ENCODE measurements around the gene DPP6.

The DPP6 gene

DNA sequence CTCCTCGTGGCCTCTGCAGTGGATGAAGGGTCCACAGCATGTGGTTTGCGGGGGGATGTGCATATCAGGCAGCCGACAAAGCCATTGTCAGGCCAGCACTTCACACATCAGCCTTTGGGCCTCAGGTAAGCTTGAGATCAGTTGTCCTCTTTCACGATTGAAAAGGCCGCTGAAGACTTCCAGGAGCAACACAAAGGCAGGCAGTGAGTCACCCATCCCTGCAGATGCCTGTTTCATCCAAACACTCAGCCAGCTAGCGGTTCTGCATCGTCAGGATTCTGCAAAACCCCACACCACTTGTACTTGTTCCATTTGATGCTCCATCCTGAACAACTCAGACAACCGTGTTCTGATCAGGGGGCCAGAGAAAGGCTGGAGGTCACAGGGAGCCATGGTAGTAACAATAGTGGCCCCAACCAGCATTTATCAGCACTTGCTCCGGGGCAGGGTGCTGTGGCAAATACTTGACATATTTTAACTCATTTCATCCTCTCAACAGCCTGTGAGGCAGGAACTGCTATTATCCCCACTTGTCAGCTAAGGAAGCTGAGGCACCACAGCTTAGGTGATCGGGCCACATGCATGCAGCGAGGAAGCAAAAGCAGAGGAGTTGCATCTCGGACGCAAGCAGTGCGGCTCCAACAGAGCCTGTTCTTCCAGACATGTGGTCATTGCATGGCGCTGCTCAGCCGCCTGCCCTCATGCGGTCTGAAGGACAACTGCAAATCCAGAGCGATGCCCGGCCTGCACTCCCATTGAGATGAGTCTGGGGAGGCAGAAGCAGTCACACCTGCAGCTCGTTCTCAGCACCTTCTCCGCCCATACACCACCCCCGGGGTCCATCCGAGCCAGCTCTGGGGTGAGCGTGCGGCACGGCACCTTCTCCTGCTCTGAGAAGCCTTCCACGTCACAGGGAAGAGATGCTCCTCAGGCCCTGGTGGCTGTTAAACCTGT, 805.8 kb downstream of the DPP6 start:
- Histone ChIP-seq H3K36me3 (no peaks in the 10 kb centered on the region), H3K27me3 (ENCODE audit: insufficient read depth, low read depth, severe bottlenecking) (peaks cover 100% of the 10 kb centered on the region), H3K4me3 (ENCODE audit: low read depth, low read length) (no peak overlapping the region), H3K27ac (no peak overlapping the region), H3K9me3 (ENCODE audit: severe bottlenecking) (no peaks in the 10 kb centered on the region)
- TF ChIP-seq, protein P1, sequence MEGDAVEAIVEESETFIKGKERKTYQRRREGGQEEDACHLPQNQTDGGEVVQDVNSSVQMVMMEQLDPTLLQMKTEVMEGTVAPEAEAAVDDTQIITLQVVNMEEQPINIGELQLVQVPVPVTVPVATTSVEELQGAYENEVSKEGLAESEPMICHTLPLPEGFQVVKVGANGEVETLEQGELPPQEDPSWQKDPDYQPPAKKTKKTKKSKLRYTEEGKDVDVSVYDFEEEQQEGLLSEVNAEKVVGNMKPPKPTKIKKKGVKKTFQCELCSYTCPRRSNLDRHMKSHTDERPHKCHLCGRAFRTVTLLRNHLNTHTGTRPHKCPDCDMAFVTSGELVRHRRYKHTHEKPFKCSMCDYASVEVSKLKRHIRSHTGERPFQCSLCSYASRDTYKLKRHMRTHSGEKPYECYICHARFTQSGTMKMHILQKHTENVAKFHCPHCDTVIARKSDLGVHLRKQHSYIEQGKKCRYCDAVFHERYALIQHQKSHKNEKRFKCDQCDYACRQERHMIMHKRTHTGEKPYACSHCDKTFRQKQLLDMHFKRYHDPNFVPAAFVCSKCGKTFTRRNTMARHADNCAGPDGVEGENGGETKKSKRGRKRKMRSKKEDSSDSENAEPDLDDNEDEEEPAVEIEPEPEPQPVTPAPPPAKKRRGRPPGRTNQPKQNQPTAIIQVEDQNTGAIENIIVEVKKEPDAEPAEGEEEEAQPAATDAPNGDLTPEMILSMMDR (IDR thresholded peaks at IDR 0.05; ENCODE audit: low read depth, low read length): peak; percentile 64
- no peak for DNase-seq

DNA sequence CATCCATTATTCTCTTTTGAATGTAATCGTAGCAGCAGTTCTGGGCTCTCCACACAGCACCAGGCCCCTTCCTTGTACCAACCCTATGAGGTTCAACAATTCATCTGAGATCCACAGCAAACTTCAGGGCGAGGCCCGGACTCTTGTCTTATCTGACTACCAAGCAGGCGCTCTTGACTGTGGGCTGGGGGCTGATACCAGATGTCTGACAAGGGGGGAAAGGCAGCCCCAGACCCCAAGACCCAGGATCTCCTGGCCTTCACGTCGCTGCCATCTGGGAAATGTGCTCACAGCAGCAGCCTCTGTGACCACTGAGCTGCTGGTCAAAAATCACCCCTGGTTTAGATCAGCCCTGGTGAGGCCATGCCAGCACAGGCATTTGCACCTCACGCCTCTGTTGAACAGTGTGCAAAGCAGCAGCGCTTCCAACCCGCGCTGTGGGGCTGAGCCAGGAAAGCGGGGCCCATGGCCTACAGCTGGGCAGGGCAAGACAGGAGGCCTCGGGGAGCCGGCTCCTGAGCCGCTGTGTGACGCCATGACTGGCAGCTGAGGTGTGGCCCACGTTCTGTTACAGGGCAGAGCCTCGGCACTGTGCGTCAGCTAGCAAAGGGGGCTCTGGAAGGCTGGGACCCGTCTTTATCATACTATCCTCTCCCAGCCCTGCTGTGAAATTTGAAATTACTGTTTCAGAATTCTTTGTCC, 806.8 kb downstream of the DPP6 start:
- Histone ChIP-seq H3K9me3 (ENCODE audit: severe bottlenecking) (no peaks in the 10 kb centered on the region), H3K27ac (no peak overlapping the region), H3K4me3 (ENCODE audit: low read depth, low read length) (no peak overlapping the region), H3K27me3 (ENCODE audit: insufficient read depth, low read depth, severe bottlenecking) (peaks cover 100% of the 10 kb centered on the region), H3K36me3 (no peaks in the 10 kb centered on the region)
- TF ChIP-seq, protein P1 (IDR thresholded peaks at IDR 0.05; ENCODE audit: low read depth, low read length): no peak
- no peak for DNase-seq

DNA sequence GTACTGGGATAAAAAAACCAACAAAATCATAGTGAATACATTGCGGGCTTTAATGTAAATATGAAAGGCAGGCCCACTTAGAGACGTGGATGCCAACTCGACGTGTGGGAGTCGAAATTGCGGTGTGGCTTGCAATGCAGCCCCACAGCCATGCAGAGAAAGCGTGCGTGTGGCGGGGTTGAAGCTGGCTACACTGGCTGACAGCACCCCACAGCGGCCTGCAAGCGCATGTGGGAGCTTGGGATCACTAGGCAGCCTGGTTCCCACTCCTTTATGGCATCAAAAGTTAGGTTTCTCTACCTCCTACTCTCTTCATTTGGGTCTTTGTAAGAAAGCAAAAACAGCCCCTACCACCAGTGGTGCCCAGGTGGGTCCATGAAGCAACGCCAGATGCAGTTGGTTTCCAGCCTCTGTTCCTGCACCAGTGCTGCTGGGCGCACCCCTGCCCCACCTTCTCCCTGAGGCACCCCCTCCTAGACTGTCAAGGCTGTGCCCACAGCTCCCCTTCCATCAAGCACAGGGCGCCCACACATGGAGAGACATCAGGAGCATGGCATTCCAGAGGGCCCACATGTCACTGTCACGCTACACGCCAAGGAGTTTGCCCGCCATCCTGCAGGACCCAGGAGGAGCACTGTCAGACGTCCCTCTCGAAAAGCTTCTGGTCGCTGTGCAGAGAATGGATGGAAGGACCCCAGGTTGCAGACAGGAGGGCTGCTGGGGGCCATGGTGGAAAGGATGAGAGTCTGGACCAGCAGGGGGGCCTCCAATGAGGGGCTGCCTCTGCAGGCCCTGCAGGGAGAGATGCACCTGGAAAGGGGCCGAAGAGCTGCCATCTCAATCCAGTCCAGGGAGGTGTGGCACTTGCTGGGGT, 807.8 kb downstream of the DPP6 start:
- Histone ChIP-seq H3K4me3 (ENCODE audit: low read depth, low read length) (no peak overlapping the region), H3K9me3 (ENCODE audit: severe bottlenecking) (no peaks in the 10 kb centered on the region), H3K27ac (no peak overlapping the region), H3K36me3 (no peaks in the 10 kb centered on the region), H3K27me3 (ENCODE audit: insufficient read depth, low read depth, severe bottlenecking) (peaks cover 100% of the 10 kb centered on the region)
- TF ChIP-seq, protein P1 (IDR thresholded peaks at IDR 0.05; ENCODE audit: low read depth, low read length): 0 out of 2 replicates have a peak, but pooled peaks have one; percentile 15
- DNase-seq: no peak

DNA sequence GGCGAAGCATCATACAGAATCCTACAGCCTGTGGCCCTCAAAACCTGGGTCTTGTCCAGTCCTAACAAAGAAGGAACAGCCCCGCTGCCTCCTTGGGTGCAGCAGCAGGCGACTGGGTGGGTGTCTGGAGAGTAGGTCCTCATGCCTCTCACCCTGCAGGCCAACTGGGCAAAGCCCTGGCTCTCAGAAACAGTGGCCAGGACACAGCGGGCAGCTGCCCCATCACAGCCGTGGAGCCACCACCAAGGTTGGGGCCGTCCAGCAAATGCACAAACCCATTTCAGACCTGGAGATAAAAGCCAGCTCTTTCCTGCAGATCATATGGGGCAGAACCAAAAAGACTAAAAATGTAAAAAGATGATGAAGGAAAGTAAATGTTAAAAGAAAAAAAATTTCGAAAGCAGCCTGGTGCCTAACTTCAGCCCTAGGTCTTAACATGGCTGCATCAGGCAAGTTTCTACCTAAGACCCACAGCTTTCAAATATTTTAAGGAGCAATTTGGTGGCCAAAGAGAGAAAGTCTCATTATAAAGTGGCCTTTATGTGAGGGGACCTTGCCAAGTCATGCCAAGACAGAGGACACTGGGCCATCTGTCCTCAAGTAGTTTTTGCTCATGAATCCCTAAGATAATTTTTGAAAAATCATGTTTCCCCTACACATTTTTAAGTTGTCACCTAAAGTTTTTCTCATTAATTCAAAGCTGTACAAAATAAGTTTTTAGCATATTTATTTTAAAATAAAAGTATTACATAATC, 808.6 kb downstream of the DPP6 start:
- no peak overlapping the region for H3K27ac ChIP-seq
- no peak for DNase-seq
- TF ChIP-seq, protein P1 (IDR thresholded peaks at IDR 0.05; ENCODE audit: low read depth, low read length): no peak
- peaks cover 100% of the 10 kb centered on the region for H3K27me3 ChIP-seq (ENCODE audit: insufficient read depth, low read depth, severe bottlenecking)
- no peak overlapping the region for H3K4me3 ChIP-seq (ENCODE audit: low read depth, low read length)
- H3K36me3 ChIP-seq: no peaks in the 10 kb centered on the region
- H3K9me3 ChIP-seq (ENCODE audit: severe bottlenecking): no peaks in the 10 kb centered on the region

DNA sequence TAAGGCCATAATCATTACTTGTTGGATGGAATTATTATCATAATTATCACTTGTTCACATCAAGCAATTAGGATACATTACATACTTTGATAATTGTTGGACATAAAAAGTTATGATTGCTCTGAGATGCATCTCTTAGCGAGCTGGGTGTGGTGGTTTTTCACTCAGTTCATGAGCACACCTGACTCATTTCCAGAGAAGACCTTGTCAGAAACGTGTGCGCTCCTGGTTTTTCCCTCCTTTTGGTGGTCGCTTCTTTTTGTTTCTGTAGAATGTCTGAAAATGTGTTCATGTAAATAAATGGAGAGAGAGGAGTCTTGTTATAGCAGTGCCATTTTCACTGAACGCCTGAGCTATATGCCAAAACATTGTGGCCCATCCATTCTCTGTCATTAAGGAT, 809.4 kb downstream of the DPP6 start:
- TF ChIP-seq, protein P1 (IDR thresholded peaks at IDR 0.05; ENCODE audit: low read depth, low read length): no peak
- no peaks in the 10 kb centered on the region for H3K36me3 ChIP-seq
- no peaks in the 10 kb centered on the region for H3K9me3 ChIP-seq (ENCODE audit: severe bottlenecking)
- no peak for DNase-seq
- H3K4me3 ChIP-seq (ENCODE audit: low read depth, low read length): no peak overlapping the region
- no peak overlapping the region for H3K27ac ChIP-seq
- peaks cover 100% of the 10 kb centered on the region for H3K27me3 ChIP-seq (ENCODE audit: insufficient read depth, low read depth, severe bottlenecking)
